Keratinocyte (primary cell): ENCODE data around the gene CA14. TPM values are rescaled to one million over a fixed set of nuclear protein-coding genes. Genes with fewer than 3 reads are reported as not detected.
"Not testable (repeated sequence)": the region's sequence is repeated elsewhere in the genome, so short reads cannot be mapped to it uniquely, and the experiment has no call there.

Experiments
- DNase-seq: peaks from one replicate; pipeline ENCODE4 v3.0.0-alpha.2; 2011; ENCODE audit warnings: low read depth, missing footprints, low spot score
- FAIRE-seq: peaks from 2 replicates; lab custom pipeline; 2011; peaks lifted over from hg19 to GRCh38; lab: Jason Lieb, UNC
- H2AFZ ChIP-seq: 2 replicates; pipeline ENCODE4 v1.6.0; 2012; ENCODE audit warnings: low read length, control low read depth, inconsistent platforms; ENCODE audit not compliant: control insufficient read depth
- H3K27ac ChIP-seq: 2 replicates; pipeline ENCODE4 v1.5.1; 2011; ENCODE audit warnings: low read length; ENCODE audit not compliant: control insufficient read depth, insufficient read depth
- H3K27me3 ChIP-seq: 3 replicates; pipeline ENCODE4 v1.6.0; 2011; ENCODE audit warnings: low read length; ENCODE audit not compliant: control insufficient read depth, insufficient read depth; ENCODE audit errors: extremely low read depth
- H3K36me3 ChIP-seq, 2 experiments: 2 replicates in 1 of 2; 3 replicates in 1 of 2; pipeline ENCODE4 v1.5.1; 2011; ENCODE audit warnings: low read length in 2 of 2, mild to moderate bottlenecking in 1 of 2; ENCODE audit not compliant: control insufficient read depth in 2 of 2, insufficient read depth in 2 of 2; ENCODE audit errors: extremely low read depth in 1 of 2
- H3K4me1 ChIP-seq: 3 replicates; pipeline ENCODE4 v1.5.1; 2011; ENCODE audit warnings: low read length; ENCODE audit not compliant: control insufficient read depth, insufficient read depth; ENCODE audit errors: extremely low read depth
- H3K4me2 ChIP-seq: 3 replicates; pipeline ENCODE4 v1.6.0; 2011; ENCODE audit warnings: low read depth, low read length; ENCODE audit not compliant: control insufficient read depth, insufficient read depth; ENCODE audit errors: extremely low read depth
- H3K4me3 ChIP-seq, 3 experiments: fragments of 200-600 bp in 1 of 3; sonication (generic) in 1 of 3; 2 replicates in 2 of 3; 3 replicates in 1 of 3; pipeline ENCODE4 v1.5.1; 2011 to 2016; ENCODE audit warnings: low read length in 3 of 3, mild to moderate bottlenecking in 3 of 3, control low read depth in 2 of 3, inconsistent platforms in 1 of 3, low read depth in 1 of 3, mixed read lengths in 1 of 3, mixed run types in 1 of 3, moderate library complexity in 1 of 3; ENCODE audit not compliant: control insufficient read depth in 2 of 3, insufficient read depth in 2 of 3; ENCODE audit errors: extremely low read depth in 1 of 3
- H3K79me2 ChIP-seq: 2 replicates; pipeline ENCODE4 v1.6.0; 2012; ENCODE audit warnings: low read length; ENCODE audit not compliant: control insufficient read depth, insufficient read depth
- H3K9ac ChIP-seq: 3 replicates; pipeline ENCODE4 v1.6.0; 2011; ENCODE audit warnings: low read length; ENCODE audit not compliant: control insufficient read depth, insufficient read depth; ENCODE audit errors: extremely low read depth
- H3K9me1 ChIP-seq: 3 replicates; pipeline ENCODE4 v1.6.0; 2011; ENCODE audit warnings: low read length; ENCODE audit not compliant: control insufficient read depth, insufficient read depth; ENCODE audit errors: extremely low read depth
- H3K9me3 ChIP-seq: 2 replicates; pipeline ENCODE4 v1.5.1; 2012; ENCODE audit warnings: low read depth, low read length; ENCODE audit not compliant: control insufficient read depth
- H4K20me1 ChIP-seq: 3 replicates; pipeline ENCODE4 v1.6.0; 2011; ENCODE audit warnings: low read length; ENCODE audit not compliant: control insufficient read depth, insufficient read depth; ENCODE audit errors: extremely low read depth
- EZH2 ChIP-seq: IDR thresholded peaks from one replicate; pipeline ENCODE4 v1.6.1; 2012; ENCODE audit warnings: inconsistent platforms, mild to moderate bottlenecking, low read length, moderate library complexity
- dilution Hi-C: fragments of 300-500 bp; cut with MboI; formaldehyde crosslinking; loops from one replicate; pipeline ENCODE4 v1.7.0; 2020; ENCODE audit warnings: low sequenced_read_pairs; ENCODE audit not compliant: extremely low pct_ligation_motif_present
- polyA plus RNA-seq, 5 experiments: library from polyadenylated mRNA; depleted of rRNA in 3 of 5; stranded (reverse) in 3 of 5; stranded (forward) in 1 of 5; unstranded in 1 of 5; fragments of >200 nt; gene quantifications; 1 replicate in 1 of 5; 2 replicates in 3 of 5; 3 replicates in 1 of 5; pipeline versions ENCODE4 v1.2.1 to v1.2.3, GENCODE V29; 2011 to 2012; ENCODE audit warnings: missing spikeins in 2 of 5, low read depth in 1 of 5, low replicate concordance in 1 of 5
- TF ChIP-seq, protein P1 (sequence below), 3 experiments: IDR thresholded peaks in 1 of 3; conservative IDR thresholded peaks in 1 of 3; optimal IDR thresholded peaks in 1 of 3; 2 replicates in 2 of 3; 3 replicates in 1 of 3; pipeline versions ENCODE3 to v1.5.1; 2011; ENCODE audit warnings: low read length in 3 of 3, mild to moderate bottlenecking in 3 of 3, moderate library complexity in 2 of 3, control low read depth in 1 of 3, inconsistent platforms in 1 of 3; ENCODE audit not compliant: insufficient read depth in 2 of 3; ENCODE audit errors: extremely low read depth in 1 of 3

Gene CA14
- polyA plus RNA-seq, 1 donor (not counting 4 experiments of a cell fraction or from before 2014, with no cell fraction given) = 0.24 TPM

DNA sequence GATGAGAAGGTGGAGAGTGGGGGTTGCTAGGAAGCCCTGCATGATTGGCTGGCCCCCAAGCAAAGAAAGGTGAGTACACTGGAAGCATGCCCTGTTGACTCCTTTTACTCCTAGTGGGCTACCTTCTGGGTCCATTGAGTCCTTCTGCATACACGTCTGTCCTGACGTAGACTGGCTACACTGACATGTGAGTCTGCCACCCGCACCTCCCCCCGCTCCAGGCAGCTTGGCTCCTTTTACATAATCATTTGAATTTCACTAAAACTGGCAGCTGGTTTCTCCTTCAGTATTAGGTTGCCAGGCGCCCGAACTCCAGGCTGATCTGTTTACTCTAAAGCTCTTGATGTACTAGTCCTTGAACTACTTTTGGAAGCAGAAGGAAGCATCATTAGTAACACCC is 44.8 kb downstream of the CA14 start:
- Histone ChIP-seq H3K27ac (no peak overlapping the region), H3K36me3 (peaks cover 6 to 11% of the 10 kb centered on the region in 2 experiments), H2AFZ (no peak overlapping the region), H3K4me2 (no peak overlapping the region), H3K79me2 (peaks cover 14% of the 10 kb centered on the region), H4K20me1 (no peaks in the 10 kb centered on the region), H3K9ac (no peak overlapping the region), H3K9me3 (no peaks in the 10 kb centered on the region), H3K4me1 (no peaks in the 10 kb centered on the region), H3K4me3 (no peak overlapping the region), H3K9me1 (no peaks in the 10 kb centered on the region), H3K27me3 (no peaks in the 10 kb centered on the region)
- no peak for DNase-seq
- TF ChIP-seq, protein P1, sequence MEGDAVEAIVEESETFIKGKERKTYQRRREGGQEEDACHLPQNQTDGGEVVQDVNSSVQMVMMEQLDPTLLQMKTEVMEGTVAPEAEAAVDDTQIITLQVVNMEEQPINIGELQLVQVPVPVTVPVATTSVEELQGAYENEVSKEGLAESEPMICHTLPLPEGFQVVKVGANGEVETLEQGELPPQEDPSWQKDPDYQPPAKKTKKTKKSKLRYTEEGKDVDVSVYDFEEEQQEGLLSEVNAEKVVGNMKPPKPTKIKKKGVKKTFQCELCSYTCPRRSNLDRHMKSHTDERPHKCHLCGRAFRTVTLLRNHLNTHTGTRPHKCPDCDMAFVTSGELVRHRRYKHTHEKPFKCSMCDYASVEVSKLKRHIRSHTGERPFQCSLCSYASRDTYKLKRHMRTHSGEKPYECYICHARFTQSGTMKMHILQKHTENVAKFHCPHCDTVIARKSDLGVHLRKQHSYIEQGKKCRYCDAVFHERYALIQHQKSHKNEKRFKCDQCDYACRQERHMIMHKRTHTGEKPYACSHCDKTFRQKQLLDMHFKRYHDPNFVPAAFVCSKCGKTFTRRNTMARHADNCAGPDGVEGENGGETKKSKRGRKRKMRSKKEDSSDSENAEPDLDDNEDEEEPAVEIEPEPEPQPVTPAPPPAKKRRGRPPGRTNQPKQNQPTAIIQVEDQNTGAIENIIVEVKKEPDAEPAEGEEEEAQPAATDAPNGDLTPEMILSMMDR (optimal IDR thresholded peaks at IDR 0.05 in 1 of 3, IDR thresholded peaks at IDR 0.05 in 1 of 3, conservative IDR thresholded peaks at IDR 0.05 in 1 of 3; ENCODE audit: extremely low read depth in 1 of 3, insufficient read depth in 2 of 3, low read length in 3 of 3) = no peak
- no peak for TF ChIP-seq EZH2
- no peak for FAIRE-seq
- dilution Hi-C loops = no loop called here

DNA sequence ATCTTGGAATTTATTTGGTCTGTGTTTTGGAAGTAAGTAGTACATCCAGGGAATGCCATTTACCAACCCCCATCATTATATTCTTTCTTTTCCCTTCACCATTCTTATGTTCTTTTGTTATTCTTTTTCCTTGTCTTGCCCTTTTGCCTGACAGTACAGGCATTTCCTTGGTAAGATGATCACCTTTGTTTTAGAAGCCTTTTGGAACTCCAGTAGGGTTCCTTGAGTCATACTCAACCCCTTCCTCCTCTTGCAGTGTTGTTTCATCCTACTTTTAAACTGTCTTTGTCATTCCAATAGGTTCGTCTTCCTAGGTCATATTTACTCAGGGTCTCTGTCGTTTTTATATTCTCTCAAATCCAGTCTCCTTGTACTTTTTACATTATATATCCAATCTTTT is 45.3 kb downstream of the CA14 start:
- Histone ChIP-seq H2AFZ (no peak overlapping the region), H3K27ac (no peak overlapping the region), H3K9me3 (no peaks in the 10 kb centered on the region), H3K79me2 (peaks cover 11% of the 10 kb centered on the region), H3K36me3 (peaks cover 9 to 11% of the 10 kb centered on the region in 2 experiments), H3K4me1 (no peaks in the 10 kb centered on the region), H4K20me1 (no peaks in the 10 kb centered on the region), H3K9ac (no peak overlapping the region), H3K4me2 (no peak overlapping the region), H3K27me3 (no peaks in the 10 kb centered on the region), H3K9me1 (no peaks in the 10 kb centered on the region), H3K4me3 (no peak overlapping the region)
- DNase-seq (no peak), FAIRE-seq (no peak)
- dilution Hi-C loops = no loop called here
- TF ChIP-seq, protein P1 (optimal IDR thresholded peaks at IDR 0.05 in 1 of 3, IDR thresholded peaks at IDR 0.05 in 1 of 3, conservative IDR thresholded peaks at IDR 0.05 in 1 of 3; ENCODE audit: extremely low read depth in 1 of 3, insufficient read depth in 2 of 3, low read length in 3 of 3) = no peak
- TF ChIP-seq EZH2 = no peak

DNA sequence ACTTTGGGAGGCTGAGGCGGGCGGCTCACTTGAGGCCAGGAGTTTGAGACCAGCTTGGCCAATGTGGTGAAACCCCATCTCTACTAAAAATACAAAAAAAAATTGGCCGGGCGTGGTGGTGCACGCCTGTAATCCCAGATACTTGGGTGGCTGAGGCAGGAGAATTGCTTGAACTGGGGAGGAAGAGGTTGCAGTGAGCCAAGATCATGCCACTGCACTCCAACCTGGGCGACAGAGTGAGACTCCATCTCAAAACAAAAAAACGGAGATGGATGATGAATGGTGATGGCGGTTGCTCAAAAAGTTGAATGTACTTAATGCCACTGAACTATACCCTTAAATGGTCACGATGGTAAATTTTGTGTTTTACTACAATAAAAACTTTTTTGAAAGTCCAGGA is 51.0 kb downstream of the CA14 start:
- H3K9ac ChIP-seq, H3K27ac ChIP-seq, dilution Hi-C loops, H3K4me3 ChIP-seq, H3K9me1 ChIP-seq, H3K4me2 ChIP-seq, FAIRE-seq, H3K27me3 ChIP-seq, H3K9me3 ChIP-seq, H3K36me3 ChIP-seq, H3K79me2 ChIP-seq, H4K20me1 ChIP-seq, H2AFZ ChIP-seq, DNase-seq, H3K4me1 ChIP-seq: not testable (repeated sequence)
